ENCODE measurements around the gene MGLL.

DNA sequence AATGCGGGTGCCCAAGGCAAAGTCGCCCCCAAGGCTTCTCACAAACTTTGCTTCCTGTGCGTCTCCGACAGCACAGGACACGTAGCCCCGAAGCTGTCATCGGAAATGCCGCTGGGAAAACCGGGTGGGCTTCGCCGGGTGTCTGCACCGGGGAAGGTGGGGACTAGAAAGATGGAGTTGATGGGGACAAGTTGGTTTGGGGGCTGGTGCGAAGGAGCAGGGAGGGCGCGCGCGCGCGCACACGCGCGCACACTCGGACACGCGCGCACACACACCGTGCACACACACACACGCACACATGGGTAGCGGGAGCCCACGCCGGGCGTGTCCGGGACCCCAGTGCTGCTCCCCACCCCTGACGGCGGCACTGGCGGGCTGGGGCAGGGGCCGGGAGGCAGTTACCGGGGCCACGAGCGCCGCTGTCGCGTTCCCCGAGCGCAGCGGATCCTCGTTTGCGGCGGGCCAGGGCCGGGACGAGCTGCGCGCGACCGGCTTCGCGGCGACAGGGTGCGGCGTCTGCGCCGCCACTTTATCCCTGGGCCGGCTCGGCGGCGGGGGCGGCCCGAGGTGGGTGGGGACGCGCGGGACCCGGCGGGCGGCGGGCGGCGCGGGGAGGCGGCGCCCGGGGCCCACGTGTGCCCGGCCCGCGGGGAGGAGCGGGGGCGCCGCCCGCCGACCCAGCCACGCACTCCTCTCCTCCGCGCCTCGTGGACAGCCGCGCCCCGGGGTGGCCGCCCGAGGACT lies 539 bp upstream of the MGLL start:
- no peak for TF ChIP-seq SIN3A (IDR thresholded peaks at IDR 0.05; ENCODE audit: borderline replicate concordance, insufficient read depth, low read depth, low read length)
- TF ChIP-seq, protein P1, sequence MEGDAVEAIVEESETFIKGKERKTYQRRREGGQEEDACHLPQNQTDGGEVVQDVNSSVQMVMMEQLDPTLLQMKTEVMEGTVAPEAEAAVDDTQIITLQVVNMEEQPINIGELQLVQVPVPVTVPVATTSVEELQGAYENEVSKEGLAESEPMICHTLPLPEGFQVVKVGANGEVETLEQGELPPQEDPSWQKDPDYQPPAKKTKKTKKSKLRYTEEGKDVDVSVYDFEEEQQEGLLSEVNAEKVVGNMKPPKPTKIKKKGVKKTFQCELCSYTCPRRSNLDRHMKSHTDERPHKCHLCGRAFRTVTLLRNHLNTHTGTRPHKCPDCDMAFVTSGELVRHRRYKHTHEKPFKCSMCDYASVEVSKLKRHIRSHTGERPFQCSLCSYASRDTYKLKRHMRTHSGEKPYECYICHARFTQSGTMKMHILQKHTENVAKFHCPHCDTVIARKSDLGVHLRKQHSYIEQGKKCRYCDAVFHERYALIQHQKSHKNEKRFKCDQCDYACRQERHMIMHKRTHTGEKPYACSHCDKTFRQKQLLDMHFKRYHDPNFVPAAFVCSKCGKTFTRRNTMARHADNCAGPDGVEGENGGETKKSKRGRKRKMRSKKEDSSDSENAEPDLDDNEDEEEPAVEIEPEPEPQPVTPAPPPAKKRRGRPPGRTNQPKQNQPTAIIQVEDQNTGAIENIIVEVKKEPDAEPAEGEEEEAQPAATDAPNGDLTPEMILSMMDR (IDR thresholded peaks at IDR 0.05): no peak
